Coronary artery (tissue), 2 donors: ENCODE results near the gene CEP20.

ENCODE experiments used
- DNase-seq: peaks from one replicate; pipeline ENCODE4 v3.0.0-alpha.2; 2017; ENCODE audit warnings: low spot score
- H3K27ac ChIP-seq, 2 donors: fragments of 200-600 bp; sonication (generic); one replicate each; pipeline ENCODE4 v1.5.1; 2016 to 2019
- H3K4me3 ChIP-seq: fragments of 200-600 bp; sonication (generic); 2 replicates; pipeline ENCODE4 v1.5.1; 2016; ENCODE audit warnings: mild to moderate bottlenecking, moderate library complexity
- TF ChIP-seq, protein P1 (sequence below): fragments of 200-600 bp; sonication (generic); IDR thresholded peaks from one replicate; pipeline ENCODE4 v1.5.1; 2019; ENCODE audit warnings: antibody characterized with exemption

The CEP20 gene

DNA sequence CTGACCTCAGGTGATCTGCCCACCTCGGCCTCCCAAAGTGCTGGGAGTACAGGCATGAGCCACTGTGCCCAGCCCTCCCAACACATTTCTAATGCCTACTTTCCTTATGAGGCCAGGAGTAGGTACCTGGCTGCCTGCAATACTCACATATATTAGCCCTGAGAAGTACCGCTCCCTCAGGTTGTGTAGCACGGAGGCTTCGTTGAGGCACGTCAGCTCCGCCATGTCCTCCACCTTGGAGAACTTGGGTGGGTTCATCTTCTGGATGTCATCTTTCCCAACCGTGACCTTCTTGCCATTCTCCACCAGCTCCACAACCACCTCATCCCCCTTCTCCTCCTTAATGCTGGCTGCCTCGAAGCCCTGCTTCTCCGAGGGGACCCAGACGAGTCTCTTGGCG lies 50.6 kb downstream of the CEP20 start:
- TF ChIP-seq, protein P1, sequence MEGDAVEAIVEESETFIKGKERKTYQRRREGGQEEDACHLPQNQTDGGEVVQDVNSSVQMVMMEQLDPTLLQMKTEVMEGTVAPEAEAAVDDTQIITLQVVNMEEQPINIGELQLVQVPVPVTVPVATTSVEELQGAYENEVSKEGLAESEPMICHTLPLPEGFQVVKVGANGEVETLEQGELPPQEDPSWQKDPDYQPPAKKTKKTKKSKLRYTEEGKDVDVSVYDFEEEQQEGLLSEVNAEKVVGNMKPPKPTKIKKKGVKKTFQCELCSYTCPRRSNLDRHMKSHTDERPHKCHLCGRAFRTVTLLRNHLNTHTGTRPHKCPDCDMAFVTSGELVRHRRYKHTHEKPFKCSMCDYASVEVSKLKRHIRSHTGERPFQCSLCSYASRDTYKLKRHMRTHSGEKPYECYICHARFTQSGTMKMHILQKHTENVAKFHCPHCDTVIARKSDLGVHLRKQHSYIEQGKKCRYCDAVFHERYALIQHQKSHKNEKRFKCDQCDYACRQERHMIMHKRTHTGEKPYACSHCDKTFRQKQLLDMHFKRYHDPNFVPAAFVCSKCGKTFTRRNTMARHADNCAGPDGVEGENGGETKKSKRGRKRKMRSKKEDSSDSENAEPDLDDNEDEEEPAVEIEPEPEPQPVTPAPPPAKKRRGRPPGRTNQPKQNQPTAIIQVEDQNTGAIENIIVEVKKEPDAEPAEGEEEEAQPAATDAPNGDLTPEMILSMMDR: no peak
- Histone ChIP-seq H3K4me3 (peak overlapping the region; percentile 46), H3K27ac (peak overlapping the region; percentile 67 to 82)
- DNase-seq: no peak

DNA sequence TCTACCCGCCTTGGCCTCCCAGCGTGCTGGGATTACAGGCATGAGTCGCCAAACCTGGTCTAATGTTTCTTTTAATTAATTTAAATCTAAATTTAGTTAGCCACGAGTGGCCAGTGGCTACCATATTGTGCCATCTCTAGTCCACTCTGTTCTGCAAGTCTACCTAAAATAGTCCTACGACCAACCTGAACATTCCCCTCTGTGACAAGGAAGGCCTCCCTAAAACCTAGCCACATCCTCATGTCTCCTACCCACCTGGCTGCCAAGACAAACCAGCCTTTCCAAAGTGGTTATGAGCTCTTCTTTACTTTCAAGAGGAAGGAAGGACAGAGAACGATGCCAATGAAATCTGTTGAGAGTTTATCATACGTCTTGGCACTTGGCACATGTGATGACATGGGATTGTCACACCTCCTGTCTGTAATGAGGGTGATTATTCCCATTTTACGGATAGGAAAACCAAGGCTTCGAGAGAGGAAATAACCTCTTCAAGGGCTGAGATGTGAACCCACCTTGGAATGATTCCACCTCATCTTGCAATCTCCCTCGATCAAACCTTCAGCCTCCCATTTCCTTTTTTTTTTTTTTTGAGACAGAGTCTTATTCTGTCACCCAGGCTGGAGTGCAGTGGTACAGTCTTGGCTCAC lies 51.3 kb downstream of the CEP20 start:
- DNase-seq: no peak
- TF ChIP-seq, protein P1: no peak
- peak overlapping the region; percentile 46 for H3K4me3 ChIP-seq
- peak overlapping the region; percentile 67 to 82 for H3K27ac ChIP-seq

DNA sequence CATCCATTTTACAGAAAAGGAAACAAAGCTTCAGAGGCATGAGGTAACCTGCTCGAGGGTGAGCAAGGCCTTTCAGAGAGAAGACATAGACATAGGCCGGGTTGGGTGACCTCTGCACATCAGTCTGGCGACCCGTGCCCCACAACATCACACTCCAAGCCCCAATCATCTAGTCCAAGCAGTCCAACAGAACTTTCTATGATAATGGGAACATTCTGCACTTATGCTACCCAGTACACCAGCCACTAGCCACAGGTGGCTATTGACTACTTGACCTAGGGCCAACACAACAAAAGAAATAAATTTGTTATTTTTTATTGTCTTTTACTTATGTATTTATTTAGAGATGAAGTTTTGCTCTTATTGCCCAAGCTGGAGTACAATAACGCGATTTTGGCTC lies 52.3 kb downstream of the CEP20 start:
- H3K27ac ChIP-seq: peak overlapping the region; percentile 67 to 70
- TF ChIP-seq, protein P1: no peak
- peak overlapping the region; percentile 51 for H3K4me3 ChIP-seq
- DNase-seq: no peak

DNA sequence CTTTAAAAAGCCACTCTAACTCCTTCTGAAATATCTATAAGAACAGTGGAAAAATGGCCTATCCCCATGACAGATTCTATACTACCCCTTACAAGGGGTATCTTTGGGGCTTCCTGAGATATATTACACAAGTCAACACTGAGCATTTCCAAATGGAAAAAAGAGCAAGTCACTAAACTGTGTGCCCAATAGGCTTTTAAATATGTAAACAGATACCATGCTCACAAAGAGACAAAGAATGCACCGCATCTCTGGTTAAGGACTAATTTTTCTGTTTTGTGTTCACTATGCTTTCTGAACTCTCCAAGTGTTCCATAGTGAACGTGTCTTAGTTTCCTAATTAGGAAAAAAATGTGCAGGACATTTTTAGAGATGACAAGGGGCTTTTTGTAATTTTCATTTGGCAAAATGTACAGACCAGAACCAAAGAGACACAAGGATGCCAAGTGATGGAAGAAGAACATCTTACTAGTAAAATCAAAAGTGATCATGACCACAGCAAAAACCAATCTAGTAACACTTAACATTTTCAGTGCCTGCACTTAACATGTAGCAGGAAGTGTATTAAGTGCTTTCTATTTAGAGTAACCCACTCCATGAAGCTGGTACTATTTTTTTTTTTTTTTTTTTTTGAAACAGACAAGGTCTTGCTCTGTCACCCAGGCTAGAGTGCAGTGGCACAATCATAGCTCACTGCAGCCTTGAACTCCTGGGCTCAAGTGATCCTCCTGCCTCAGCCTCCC lies 53.1 kb downstream of the CEP20 start:
- DNase-seq: no peak
- H3K27ac ChIP-seq: peak overlapping the region; percentile 67 to 70

DNA sequence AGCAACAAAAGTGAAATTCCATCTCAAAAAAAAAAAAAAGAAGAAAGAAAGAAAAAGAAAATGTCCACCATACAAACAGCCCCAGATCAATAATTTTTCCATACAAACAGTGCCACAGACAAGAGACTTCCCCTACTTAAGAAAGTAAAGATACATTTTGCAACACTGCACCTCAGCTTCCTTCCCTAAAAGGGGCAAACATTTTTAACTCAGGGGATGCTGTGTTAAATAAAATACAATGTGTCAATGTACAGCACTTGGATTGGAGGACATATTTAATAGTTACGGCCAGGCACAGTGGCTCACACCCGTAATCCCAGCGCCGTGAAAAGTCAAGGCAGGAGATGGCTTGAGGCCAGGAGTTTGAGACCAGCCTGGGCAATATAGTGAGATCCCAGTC lies 53.9 kb downstream of the CEP20 start:
- DNase-seq: no peak
- TF ChIP-seq, protein P1: no peak
- Histone ChIP-seq H3K27ac (peak overlapping the region; percentile 67 to 83), H3K4me3 (peak overlapping the region; percentile 48)

More for the DNA sequence above, 53.1 kb downstream of the CEP20 start:
- H3K4me3 ChIP-seq: peak overlapping the region; percentile 51
- TF ChIP-seq, protein P1: no peak

DNA sequence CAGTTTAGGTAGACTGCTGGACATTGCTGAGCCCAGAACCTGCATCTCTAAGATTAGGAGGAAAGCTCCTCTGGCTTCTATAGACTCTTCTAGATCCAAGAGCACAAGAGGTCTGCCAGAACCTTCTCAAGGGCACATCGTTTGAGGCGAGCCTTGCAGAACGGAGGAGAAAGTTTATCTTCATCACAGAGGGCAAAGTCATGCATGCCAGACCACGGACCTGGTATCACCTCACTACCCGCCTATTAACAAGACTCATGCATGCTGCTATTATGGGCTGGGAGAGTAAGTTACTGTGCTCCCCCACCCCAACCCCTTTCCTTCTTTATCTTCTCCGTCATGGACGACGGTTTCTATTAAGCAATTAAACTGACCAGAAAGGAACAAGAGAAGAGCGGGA lies 54.9 kb downstream of the CEP20 start:
- Histone ChIP-seq H3K27ac (peak overlapping the region; percentile 67 to 83), H3K4me3 (peak overlapping the region; percentile 48)
- DNase-seq: no peak

More for the DNA sequence above, 54.9 kb downstream of the CEP20 start:
- TF ChIP-seq, protein P1: no peak
